ENCODE results near the gene MLKL. TPM values are rescaled to one million over a fixed set of nuclear protein-coding genes. Genes with fewer than 3 reads are reported as not detected.
"Not testable (repeated sequence)": the region's sequence is repeated elsewhere in the genome, so short reads cannot be mapped to it uniquely, and the experiment has no call there.

MLKL gene
- total RNA-seq, 2 experiments from 2014 or later, result 30.3 TPM

DNA sequence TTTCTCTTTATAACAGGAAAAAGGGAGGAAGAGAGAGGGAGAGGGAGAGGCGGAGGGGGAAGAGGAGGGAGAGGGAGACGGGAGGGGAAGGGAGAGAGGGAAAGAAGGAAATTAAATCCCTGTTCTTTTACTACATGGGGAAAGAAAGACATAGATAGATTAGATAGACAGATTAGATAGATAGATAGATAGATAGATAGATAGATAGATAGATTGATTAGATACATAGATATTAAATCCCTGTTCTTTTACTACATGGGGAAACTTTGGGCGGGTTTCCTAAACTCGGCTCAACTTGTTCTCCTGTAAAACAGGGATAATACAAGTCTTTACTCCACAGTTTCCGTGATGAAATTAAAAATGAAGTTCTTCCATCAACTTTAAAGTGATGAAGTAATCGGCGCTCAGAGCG lies 34.6 kb downstream of the MLKL start:
- Mint-ChIP-seq H3K4me1 (peaks cover 46% of the 10 kb centered on the region), H3K27me3 (no peaks in the 10 kb centered on the region), H3K9me3 (ENCODE audit: low read depth) (no peaks in the 10 kb centered on the region), H3K4me3 (peak overlapping the region; percentile 83), H3K36me3 (ENCODE audit: low read depth) (peaks cover 43% of the 10 kb centered on the region), H3K27ac (peak overlapping the region; percentile 97)
- ChIA-PET POLR2A (interaction anchor here (0.6 to 3.3 kb wide), 8 partner anchors 10 to 63 kb away, joined by 3 to 28 read pairs (median 5); partner anchors contain the start of genes GLG1 and MLKL), CTCF (interaction anchor here (1.6 to 1.8 kb wide), 2 partner anchors 10 to 34 kb away, joined by 6 to 12 read pairs; partner anchors contain the start of gene MLKL)
- intact Hi-C loops (cut with DNase I, micrococcal nuclease), result loop anchor here (1.0 to 2.0 kb wide), 8 partner anchors 34 to 981 kb away; partner anchors contain the start of genes MLKL (in 2 of the 2), CFDP1 (in 1 of the 2), GLG1 (in 1 of the 2) and KARS1 (in 1 of the 2)
- ATAC-seq (no peak), DNase-seq (no peak)

DNA sequence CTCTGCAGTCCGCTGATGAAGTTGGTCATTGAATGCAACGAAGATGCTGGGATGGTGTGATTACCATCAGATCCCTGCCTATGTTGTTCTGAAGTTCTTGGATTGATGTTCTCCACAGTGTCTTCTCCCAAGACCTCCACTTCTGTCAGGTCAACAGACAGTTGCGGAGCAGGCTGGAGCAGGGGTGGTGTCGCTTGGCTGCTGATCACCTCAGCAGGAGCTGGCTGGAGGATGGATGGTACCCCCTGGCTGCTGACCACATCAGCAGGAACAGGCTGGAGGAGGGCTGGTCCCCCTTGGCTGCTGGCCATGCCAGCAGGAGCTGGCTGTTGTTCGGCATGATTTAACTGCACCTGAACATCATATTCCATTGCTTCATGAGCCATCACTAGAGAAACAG lies 39.6 kb downstream of the MLKL start:
- CTCF ChIA-PET, result interaction anchor here (2.3 kb wide), 1 partner anchor 9 kb away, joined by 9 read pairs; no protein-coding TSS in a partner anchor
- ATAC-seq (no peak), DNase-seq (no peak)
- H3K27me3 Mint-ChIP-seq, result no peaks in the 10 kb centered on the region
- intact Hi-C loops (cut with DNase I, micrococcal nuclease), result no loop called here
- peaks cover 81% of the 10 kb centered on the region for H3K36me3 Mint-ChIP-seq (ENCODE audit: low read depth)
- POLR2A ChIA-PET, result no interaction called here
- H3K4me1 Mint-ChIP-seq, result peaks cover 78% of the 10 kb centered on the region
- no peak overlapping the region for H3K27ac Mint-ChIP-seq
- H3K4me3 Mint-ChIP-seq, result no peak overlapping the region
- H3K9me3 Mint-ChIP-seq (ENCODE audit: low read depth), result no peaks in the 10 kb centered on the region

DNA sequence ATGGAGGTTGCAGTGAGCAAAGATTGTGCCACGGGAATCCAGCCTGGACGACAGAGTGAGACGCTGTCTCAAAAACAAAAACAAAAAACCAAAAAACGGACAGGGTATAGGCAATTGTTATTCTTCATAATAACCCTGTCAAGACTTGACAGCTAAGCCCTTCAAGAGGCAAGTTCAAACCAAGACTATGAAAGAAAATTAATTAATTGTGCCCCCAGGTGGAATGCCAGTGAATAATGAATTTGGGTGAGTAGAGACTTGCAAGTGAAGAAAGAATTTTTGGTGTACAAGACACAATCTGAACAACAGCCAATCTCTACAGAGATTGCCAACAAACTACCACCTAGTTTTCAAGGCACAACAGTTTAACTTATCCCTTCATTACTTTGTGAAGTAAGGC lies 40.3 kb downstream of the MLKL start:
- no peak for DNase-seq
- ChIA-PET CTCF (interaction anchor here (2.3 kb wide), 1 partner anchor 9 kb away, joined by 9 read pairs; no protein-coding TSS in a partner anchor), POLR2A (interaction anchor here (0.6 kb wide), 1 partner anchor 196 kb away, joined by 3 read pairs; no protein-coding TSS in a partner anchor)
- Mint-ChIP-seq H3K4me3 (peak overlapping the region; percentile 33), H3K27ac (no peak overlapping the region), H3K4me1 (peaks cover 83% of the 10 kb centered on the region), H3K9me3 (ENCODE audit: low read depth) (no peaks in the 10 kb centered on the region), H3K36me3 (ENCODE audit: low read depth) (peaks cover 77% of the 10 kb centered on the region), H3K27me3 (no peaks in the 10 kb centered on the region)
- ATAC-seq, result no peak
- intact Hi-C loops (cut with DNase I, micrococcal nuclease), result no loop called here

DNA sequence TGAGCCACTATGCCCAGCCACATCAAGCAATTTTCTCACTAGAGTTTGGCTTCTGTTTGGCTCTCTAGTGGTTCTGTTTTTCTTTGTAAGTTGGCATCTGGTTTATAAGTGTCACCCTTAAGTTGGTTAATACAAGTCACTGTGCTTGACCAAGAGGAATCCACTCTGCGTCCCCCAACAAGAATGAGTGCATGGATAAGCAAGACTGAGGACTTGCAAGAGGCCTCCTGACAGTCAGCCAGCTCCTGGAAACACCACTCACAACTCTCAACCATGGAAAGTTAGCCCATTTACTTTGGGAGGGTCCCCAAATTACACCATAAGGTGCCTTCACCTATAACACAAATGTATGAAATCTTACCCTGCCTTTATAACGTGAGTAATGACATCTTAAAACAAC lies 41.6 kb downstream of the MLKL start:
- no peaks in the 10 kb centered on the region for H3K9me3 Mint-ChIP-seq (ENCODE audit: low read depth)
- H3K27ac Mint-ChIP-seq, result no peak overlapping the region
- H3K27me3 Mint-ChIP-seq, result no peaks in the 10 kb centered on the region
- peaks cover 82% of the 10 kb centered on the region for H3K4me1 Mint-ChIP-seq
- ATAC-seq (no peak), DNase-seq (no peak)
- ChIA-PET POLR2A (interaction anchor here (0.6 kb wide), 1 partner anchor 955 kb away, joined by 6 read pairs; no protein-coding TSS in a partner anchor), CTCF (interaction anchor here (2.3 kb wide), 1 partner anchor 7 kb away, joined by 9 read pairs; no protein-coding TSS in a partner anchor)
- peaks cover 73% of the 10 kb centered on the region for H3K36me3 Mint-ChIP-seq (ENCODE audit: low read depth)
- intact Hi-C loops (cut with DNase I, micrococcal nuclease), result no loop called here
- no peak overlapping the region for H3K4me3 Mint-ChIP-seq

DNA sequence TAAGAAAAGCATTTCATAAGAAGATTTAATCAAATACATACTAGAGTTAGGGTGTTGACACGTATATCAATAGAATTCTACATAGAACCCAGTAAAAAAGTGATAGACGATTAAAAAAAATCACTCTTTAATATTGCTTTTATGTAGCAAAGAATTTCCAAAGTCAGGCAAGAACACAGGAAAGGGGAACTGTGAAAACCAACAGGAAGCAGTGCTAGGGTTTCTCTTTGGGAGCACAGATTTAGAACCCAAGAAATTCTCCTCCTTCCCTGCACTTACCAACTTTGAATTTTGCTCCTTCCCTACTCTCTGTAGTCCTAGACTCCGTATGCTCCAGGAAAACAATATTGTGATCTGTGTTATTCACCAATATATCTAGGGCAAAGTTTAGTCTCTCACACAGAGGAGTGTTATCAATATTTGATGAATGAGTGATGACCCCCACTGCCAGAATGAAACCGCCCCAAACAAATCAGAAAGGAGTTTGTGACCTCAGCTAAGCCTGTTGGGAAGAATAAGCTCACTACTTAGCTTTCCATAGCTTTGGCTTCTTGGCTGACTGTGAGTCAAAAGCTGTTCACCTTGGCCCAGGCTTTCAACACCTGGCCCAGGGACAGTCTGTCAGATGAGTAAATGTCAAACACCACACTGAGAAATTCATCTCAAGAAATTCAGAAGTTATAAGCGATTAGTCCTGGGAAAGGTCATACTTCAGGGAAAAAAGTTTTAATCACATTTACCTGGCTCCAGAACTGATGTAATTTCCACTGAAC lies 42.6 kb downstream of the MLKL start:
- ATAC-seq (no peak), DNase-seq (no peak)
- H3K4me1 Mint-ChIP-seq, result peaks cover 76% of the 10 kb centered on the region
- ChIA-PET CTCF (no interaction called here), POLR2A (interaction anchor here (0.7 kb wide), 1 partner anchor 19 kb away, joined by 3 read pairs; no protein-coding TSS in a partner anchor)
- no peak overlapping the region for H3K4me3 Mint-ChIP-seq
- H3K36me3 Mint-ChIP-seq (ENCODE audit: low read depth), result peaks cover 68% of the 10 kb centered on the region
- H3K9me3 Mint-ChIP-seq (ENCODE audit: low read depth), result no peaks in the 10 kb centered on the region
- no peaks in the 10 kb centered on the region for H3K27me3 Mint-ChIP-seq
- intact Hi-C loops (cut with DNase I, micrococcal nuclease), result no loop called here
- H3K27ac Mint-ChIP-seq, result peak overlapping the region; percentile 20

DNA sequence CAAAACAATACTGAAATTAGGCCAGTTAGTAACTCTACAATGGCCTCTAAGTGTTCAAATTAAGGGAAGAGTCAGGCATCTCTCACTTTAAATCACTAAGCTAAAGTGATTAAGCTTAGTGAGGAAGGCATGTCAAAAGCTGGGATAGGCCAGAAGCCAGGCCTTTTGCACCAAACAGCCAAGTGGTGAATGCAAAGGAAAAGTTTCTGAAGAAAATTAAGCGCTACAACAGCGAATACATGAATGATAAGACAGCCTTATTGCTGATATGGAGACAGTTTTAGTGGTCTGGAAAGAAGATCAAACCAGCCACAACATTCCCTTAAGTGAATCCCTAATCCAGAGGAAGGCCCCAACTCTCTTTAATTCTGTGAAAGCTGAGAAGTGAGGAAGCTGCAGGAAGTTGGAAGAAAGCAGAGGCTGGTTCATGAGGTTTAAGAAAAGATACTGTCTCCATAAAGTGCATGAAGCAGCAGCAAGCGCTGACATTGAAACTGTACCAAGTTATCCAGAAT lies 46.1 kb downstream of the MLKL start:
- CTCF ChIA-PET, result interaction anchor here (0.7 to 1.1 kb wide), 2 partner anchors 77 to 96 kb away, joined by 4 to 5 read pairs; no protein-coding TSS in a partner anchor
- Mint-ChIP-seq H3K27me3 (no peaks in the 10 kb centered on the region), H3K36me3 (ENCODE audit: low read depth) (peaks cover 55% of the 10 kb centered on the region), H3K27ac (no peak overlapping the region), H3K4me3 (no peak overlapping the region), H3K4me1 (peaks cover 47% of the 10 kb centered on the region), H3K9me3 (ENCODE audit: low read depth) (no peaks in the 10 kb centered on the region)
- intact Hi-C loops (cut with DNase I, micrococcal nuclease), result no loop called here
- no peak for DNase-seq
- POLR2A ChIA-PET, result interaction anchor here (0.6 to 3.2 kb wide), 5 partner anchors 10 to 38 kb away, joined by 3 to 28 read pairs (median 5); partner anchors contain the start of gene RFWD3
- ATAC-seq, result no peak

DNA sequence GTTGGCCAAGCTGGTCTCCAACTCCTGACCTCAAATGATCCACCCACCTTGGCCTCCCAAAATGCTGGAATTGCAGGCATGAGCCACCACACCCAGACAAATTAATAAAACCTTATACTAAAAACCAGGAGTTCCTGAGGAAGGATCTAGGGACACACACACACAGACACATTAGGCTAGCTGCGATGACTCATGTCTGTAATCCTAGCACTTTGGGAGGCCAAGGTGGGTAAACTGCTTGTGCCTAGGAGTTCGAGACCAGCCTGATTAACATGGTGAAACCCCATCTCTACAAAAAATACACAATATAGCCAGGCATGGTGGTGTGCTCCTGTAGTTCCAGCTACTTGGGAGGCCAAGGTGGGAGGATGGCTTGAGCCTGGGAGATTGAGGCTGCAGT lies 47.8 kb downstream of the MLKL start:
- H3K4me3 Mint-ChIP-seq; ATAC-seq; H3K27ac Mint-ChIP-seq; H3K9me3 Mint-ChIP-seq (ENCODE audit: low read depth); intact Hi-C loops (cut with DNase I, micrococcal nuclease); DNase-seq; H3K27me3 Mint-ChIP-seq: not testable (repeated sequence)
- Mint-ChIP-seq H3K4me1 (peaks cover 33% of the 10 kb centered on the region), H3K36me3 (ENCODE audit: low read depth) (peaks cover 49% of the 10 kb centered on the region)
- POLR2A ChIA-PET, result interaction anchor here (0.7 kb wide), 1 partner anchor 170 kb away, joined by 3 read pairs; no protein-coding TSS in a partner anchor
- CTCF ChIA-PET, result interaction anchor here (2.1 to 2.2 kb wide), 2 partner anchors 16 to 25 kb away, joined by 4 to 8 read pairs; no protein-coding TSS in a partner anchor

DNA sequence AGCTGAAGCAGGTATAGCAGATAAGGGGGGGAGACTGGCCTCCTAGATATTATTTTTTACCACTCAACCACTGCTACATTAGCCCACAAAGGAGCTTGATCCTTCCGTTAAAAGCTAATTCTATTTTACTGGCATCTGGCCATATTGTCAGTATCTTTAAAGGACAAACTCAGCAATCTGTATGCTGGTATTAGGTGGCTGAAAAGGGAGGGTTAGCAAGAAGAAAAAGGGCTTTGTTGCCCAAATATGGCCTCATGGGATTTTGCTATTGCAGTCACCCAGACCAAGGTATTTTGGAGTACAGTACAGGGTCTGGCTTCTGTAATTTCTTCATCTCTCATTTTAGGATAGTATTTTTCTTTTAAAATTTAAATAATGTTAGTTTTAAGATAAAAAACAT lies 48.4 kb downstream of the MLKL start:
- POLR2A ChIA-PET, result interaction anchor here (0.8 to 1.6 kb wide), 2 partner anchors 14 to 15 kb away, joined by 5 read pairs; partner anchors contain the start of gene RFWD3

DNA sequence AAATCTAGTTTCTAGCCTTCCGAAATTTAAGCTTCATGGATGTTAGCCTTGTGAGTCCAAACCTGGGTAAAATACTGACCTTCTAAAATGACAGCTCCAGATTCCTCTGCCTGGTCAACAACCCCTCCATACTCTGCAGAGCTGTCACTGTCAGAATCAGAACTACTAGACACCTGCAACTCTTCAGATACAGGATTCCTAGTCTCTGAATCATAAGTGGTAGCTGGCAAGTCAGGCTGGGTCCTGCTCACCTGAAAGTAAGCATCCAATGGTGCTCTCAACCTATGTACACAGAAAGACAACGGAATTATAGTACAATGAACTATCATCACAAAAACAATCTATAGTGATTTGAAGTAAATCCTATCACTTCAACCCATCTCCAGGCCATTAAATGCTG lies 48.8 kb downstream of the MLKL start:
- no peak for DNase-seq
- ATAC-seq, result no peak
- Mint-ChIP-seq H3K4me1 (peaks cover 28% of the 10 kb centered on the region), H3K9me3 (ENCODE audit: low read depth) (no peaks in the 10 kb centered on the region), H3K27me3 (no peaks in the 10 kb centered on the region), H3K27ac (no peak overlapping the region), H3K4me3 (no peak overlapping the region), H3K36me3 (ENCODE audit: low read depth) (peaks cover 47% of the 10 kb centered on the region)
- CTCF ChIA-PET, result interaction anchor here (0.6 to 2.2 kb wide), 14 partner anchors 8 to 299 kb away, joined by 3 to 21 read pairs (median 4); partner anchors contain the start of gene MLKL
- intact Hi-C loops (cut with DNase I, micrococcal nuclease), result no loop called here
- POLR2A ChIA-PET, result interaction anchor here (0.8 to 1.6 kb wide), 2 partner anchors 13 to 15 kb away, joined by 5 read pairs; partner anchors contain the start of gene RFWD3

More for the DNA sequence above, 48.4 kb downstream of the MLKL start:
- Mint-ChIP-seq H3K4me1 (peaks cover 32% of the 10 kb centered on the region), H3K27me3 (no peaks in the 10 kb centered on the region), H3K4me3 (no peak overlapping the region), H3K27ac (no peak overlapping the region), H3K9me3 (ENCODE audit: low read depth) (no peaks in the 10 kb centered on the region), H3K36me3 (ENCODE audit: low read depth) (peaks cover 47% of the 10 kb centered on the region)
- no peak for DNase-seq
- intact Hi-C loops (cut with DNase I, micrococcal nuclease), result no loop called here
- ATAC-seq, result no peak
- CTCF ChIA-PET, result interaction anchor here (0.6 to 2.2 kb wide), 10 partner anchors 8 to 298 kb away, joined by 3 to 21 read pairs (median 4); partner anchors contain the start of gene MLKL

DNA sequence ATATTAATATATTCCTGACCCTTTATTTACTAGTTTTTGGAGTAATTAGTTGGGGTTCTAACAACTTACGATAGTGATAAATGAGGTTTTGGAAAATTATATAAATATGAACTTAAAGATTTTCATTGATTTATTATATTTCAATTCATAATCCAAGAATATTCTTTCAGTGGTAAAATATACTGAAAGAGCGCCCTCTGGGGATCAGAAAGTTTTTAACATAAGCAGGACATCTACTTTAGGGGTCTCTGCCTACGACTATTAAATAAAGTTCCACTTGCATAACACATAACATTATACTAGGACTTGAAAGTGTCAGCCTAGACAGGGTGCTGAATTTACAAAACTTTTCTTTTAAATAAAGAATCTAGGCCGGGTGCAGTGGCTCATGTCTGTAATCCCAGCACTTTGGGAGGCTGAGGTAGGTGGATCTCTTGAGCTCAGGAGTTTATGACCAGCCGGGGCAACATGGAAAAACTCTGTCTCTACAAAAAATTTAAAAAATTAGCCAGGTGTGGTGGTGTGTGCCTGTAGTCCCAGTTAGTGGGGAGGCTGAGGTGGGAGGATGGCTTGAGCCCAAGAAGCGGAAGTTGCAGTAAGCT lies 49.6 kb downstream of the MLKL start:
- Mint-ChIP-seq H3K36me3 (ENCODE audit: low read depth) (peaks cover 50% of the 10 kb centered on the region), H3K27me3 (no peaks in the 10 kb centered on the region), H3K9me3 (ENCODE audit: low read depth) (no peaks in the 10 kb centered on the region), H3K4me3 (no peak overlapping the region), H3K27ac (no peak overlapping the region), H3K4me1 (peaks cover 22% of the 10 kb centered on the region)
- ChIA-PET CTCF (interaction anchor here (0.7 to 2.2 kb wide), 13 partner anchors 9 to 80 kb away, joined by 3 to 21 read pairs (median 4); partner anchors contain the start of gene MLKL), POLR2A (interaction anchor here (1.6 kb wide), 1 partner anchor 16 kb away, joined by 5 read pairs; the partner anchor contains the start of gene RFWD3)
- intact Hi-C loops (cut with DNase I, micrococcal nuclease), result no loop called here
- DNase-seq, result no peak
- no peak for ATAC-seq

All from activated CD4-positive, alpha-beta T cell treated with anti-CD3 and anti-CD28 coated beads for 36 hours (primary cell).